Skeletal muscle satellite cell (primary cell): ENCODE data around the gene HNRNPAB.
"Not testable (repeated sequence)": the region's sequence is repeated elsewhere in the genome, so short reads cannot be mapped to it uniquely, and the experiment has no call there.

Source experiments
- H3K27me3 ChIP-seq: 2 replicates; pipeline ENCODE4 v1.7.0; 2013; ENCODE audit warnings: low read length; ENCODE audit not compliant: control insufficient read depth, insufficient read depth
- H3K36me3 ChIP-seq: 2 replicates; pipeline ENCODE4 v1.7.0; 2013; ENCODE audit warnings: mild to moderate bottlenecking, control low read depth, low read length; ENCODE audit not compliant: insufficient read depth
- H3K4me1 ChIP-seq: 2 replicates; pipeline ENCODE4 v1.7.0; 2013; ENCODE audit warnings: low read length; ENCODE audit not compliant: control insufficient read depth, insufficient read depth
- H3K4me2 ChIP-seq: 2 replicates; pipeline ENCODE4 v1.7.0; 2013; ENCODE audit warnings: mild to moderate bottlenecking, low read length
- H3K4me3 ChIP-seq: 2 replicates; pipeline ENCODE4 v1.7.0; 2013; ENCODE audit warnings: low read length
- H3K9ac ChIP-seq: 2 replicates; pipeline ENCODE4 v1.7.0; 2013; ENCODE audit warnings: mild to moderate bottlenecking, low read depth, low read length, moderate library complexity
- H3K9me3 ChIP-seq: replicated peaks from 2 replicates; pipeline ENCODE4 v1.7.0; 2013; ENCODE audit warnings: mild to moderate bottlenecking, control low read depth, low read length

Gene HNRNPAB

GRCh38 chr5:178241688-178242231 is 37.4 kb downstream of the HNRNPAB start:
- no peaks in the 10 kb centered on the region for H3K27me3 ChIP-seq
- no peak overlapping the region for H3K9ac ChIP-seq
- H3K4me3 ChIP-seq: no peak overlapping the region
- no peak overlapping the region for H3K4me2 ChIP-seq
- peaks cover 10% of the 10 kb centered on the region for H3K4me1 ChIP-seq
- no peaks in the 10 kb centered on the region for H3K36me3 ChIP-seq
- H3K9me3 ChIP-seq: no peaks in the 10 kb centered on the region

- Histone ChIP-seq H3K9ac (no peak overlapping the region), H3K4me1 (peaks cover 10% of the 10 kb centered on the region), H3K27me3 (no peaks in the 10 kb centered on the region), H3K4me2 (no peak overlapping the region), H3K36me3 (no peaks in the 10 kb centered on the region), H3K9me3 (no peaks in the 10 kb centered on the region), H3K4me3 (no peak overlapping the region)
Measured at GRCh38 chr5:178242416-178242815, 38.1 kb downstream of the HNRNPAB start.

- Histone ChIP-seq H3K27me3 (no peaks in the 10 kb centered on the region), H3K4me3 (no peak overlapping the region), H3K4me1 (peaks cover 10% of the 10 kb centered on the region)
Measured at GRCh38 chr5:178244576-178244975, 40.2 kb downstream of the HNRNPAB start.

DNA sequence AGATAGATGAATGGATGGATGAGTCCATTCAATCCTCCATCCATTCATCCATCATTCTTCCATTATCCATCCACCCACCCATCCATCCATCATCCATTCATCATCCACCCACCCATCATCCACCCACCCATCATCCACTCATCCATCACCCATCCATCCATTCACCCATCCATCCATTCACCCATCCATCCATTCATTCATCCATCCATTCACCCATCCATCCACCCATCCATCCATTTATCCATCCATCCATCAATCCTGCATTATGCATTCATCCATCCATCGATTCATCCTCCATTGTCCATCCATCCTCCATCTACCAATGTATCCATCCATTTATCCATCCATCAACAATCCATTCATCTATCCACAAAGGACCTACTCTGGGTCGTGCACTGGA is 41.1 kb downstream of the HNRNPAB start:
- Histone ChIP-seq H3K9me3 (no peaks in the 10 kb centered on the region), H3K4me2 (no peak overlapping the region), H3K4me1 (peaks cover 4% of the 10 kb centered on the region), H3K4me3 (no peak overlapping the region), H3K36me3 (no peaks in the 10 kb centered on the region), H3K9ac (no peak overlapping the region), H3K27me3 (no peaks in the 10 kb centered on the region)

More at GRCh38 chr5:178244576-178244975, 40.2 kb downstream of the HNRNPAB start:
- no peak overlapping the region for H3K9ac ChIP-seq
- H3K4me2 ChIP-seq: no peak overlapping the region
- H3K36me3 ChIP-seq: no peaks in the 10 kb centered on the region
- no peaks in the 10 kb centered on the region for H3K9me3 ChIP-seq

GRCh38 chr5:178246624-178247279 is 42.4 kb downstream of the HNRNPAB start:
- H3K27me3 ChIP-seq: no peaks in the 10 kb centered on the region
- no peaks in the 10 kb centered on the region for H3K36me3 ChIP-seq
- no peak overlapping the region for H3K4me2 ChIP-seq
- no peak overlapping the region for H3K4me3 ChIP-seq
- peaks cover 4% of the 10 kb centered on the region for H3K4me1 ChIP-seq
- H3K9ac ChIP-seq: no peak overlapping the region
- no peaks in the 10 kb centered on the region for H3K9me3 ChIP-seq

DNA sequence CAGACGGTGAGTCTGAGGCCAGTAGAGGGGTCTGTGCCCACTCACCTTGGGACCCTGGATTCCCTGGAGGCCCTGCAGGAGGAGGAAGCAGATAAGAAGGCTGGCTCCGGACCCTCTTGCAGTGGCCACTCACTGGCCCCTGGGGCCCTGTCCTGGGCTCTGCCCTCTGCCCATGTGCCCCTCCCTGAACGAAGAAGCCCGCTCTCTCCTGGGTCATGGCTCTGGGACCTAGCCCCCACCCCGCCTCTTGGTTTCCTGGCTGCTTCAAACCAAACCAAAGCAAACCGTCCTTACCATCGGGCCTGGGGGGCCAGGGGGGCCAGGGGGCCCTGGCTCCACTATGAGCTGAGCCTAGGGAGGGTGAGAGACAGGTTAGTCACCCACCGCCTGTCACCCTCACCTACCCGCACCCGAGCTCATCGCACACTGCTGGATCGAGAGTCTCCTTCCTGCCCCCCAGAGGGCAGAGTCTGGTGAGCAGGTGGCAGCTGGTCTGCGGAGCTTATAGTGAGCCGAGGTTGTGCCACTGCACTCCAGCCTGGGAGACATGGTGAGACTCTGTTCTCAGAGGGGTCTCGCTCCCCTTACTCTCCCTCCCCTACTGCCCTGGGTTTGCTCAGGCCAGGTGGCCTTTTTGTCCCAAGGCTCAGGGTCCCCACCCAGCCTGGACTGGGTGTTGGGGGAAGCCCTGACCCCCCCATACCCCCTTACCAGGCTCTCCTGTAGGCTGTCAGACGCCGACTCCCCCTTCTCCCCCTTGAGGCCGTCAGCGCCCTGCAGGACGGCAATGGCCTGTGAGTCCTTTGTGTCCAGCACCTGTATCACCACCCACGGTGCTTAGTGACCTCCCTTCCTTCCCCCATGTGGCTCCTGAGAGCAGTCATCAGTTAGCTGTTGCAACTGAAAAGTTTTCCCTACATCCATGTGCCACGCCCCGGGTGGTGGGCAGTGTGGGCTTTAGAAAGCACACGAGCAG is 43.4 kb downstream of the HNRNPAB start:
- H3K4me3 ChIP-seq: no peak overlapping the region
- no peaks in the 10 kb centered on the region for H3K36me3 ChIP-seq
- no peak overlapping the region for H3K9ac ChIP-seq
- no peaks in the 10 kb centered on the region for H3K9me3 ChIP-seq
- H3K4me2 ChIP-seq: no peak overlapping the region
- peaks cover 4% of the 10 kb centered on the region for H3K4me1 ChIP-seq
- no peaks in the 10 kb centered on the region for H3K27me3 ChIP-seq

- H3K4me1 ChIP-seq: peaks cover 4% of the 10 kb centered on the region
- H3K9me3 ChIP-seq: no peaks in the 10 kb centered on the region
- no peak overlapping the region for H3K9ac ChIP-seq
Measured at GRCh38 chr5:178248750-178249149, 44.4 kb downstream of the HNRNPAB start.

DNA sequence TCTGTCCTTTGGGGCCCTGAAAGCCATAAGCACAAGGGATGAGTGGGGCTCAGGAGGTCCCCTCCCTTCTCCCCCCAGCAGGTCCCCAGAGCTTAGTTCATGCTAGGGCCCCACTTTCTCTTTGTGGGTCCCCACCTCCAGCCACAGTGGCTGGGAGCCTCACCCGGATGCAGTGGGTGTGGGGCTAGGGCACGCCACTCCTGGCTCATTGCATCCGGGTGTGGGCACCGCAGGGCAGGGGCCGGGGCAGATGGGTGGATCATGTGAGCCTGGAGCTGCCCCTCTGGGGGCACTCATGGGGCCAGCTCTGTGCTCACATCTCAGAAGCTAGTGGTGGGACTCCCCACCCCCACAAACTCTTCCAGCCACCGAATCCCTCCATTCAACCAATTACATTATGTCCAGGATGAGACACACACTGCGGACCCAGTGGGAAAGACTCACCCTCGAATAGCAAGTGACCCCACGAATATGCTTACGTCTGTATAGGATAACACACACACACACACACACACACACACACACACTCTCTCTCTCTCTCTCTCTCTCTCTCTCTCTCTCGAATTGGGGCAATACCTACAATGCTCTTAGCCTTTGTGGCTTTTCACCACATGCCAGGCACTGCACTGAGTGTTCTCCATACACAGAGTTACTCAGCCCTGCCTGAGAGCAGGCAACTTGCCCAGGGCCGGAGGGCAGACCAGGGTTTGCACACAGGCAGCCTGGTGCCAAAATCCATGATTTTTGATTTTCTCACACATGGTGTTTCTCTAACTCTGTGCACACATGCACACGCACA is 45.1 kb downstream of the HNRNPAB start:
- H3K27me3 ChIP-seq: no peaks in the 10 kb centered on the region
- H3K36me3 ChIP-seq: no peaks in the 10 kb centered on the region
- no peak overlapping the region for H3K9ac ChIP-seq
- no peaks in the 10 kb centered on the region for H3K9me3 ChIP-seq
- H3K4me1 ChIP-seq: peaks cover 2% of the 10 kb centered on the region
- no peak overlapping the region for H3K4me3 ChIP-seq
- no peak overlapping the region for H3K4me2 ChIP-seq

More at GRCh38 chr5:178248750-178249149, 44.4 kb downstream of the HNRNPAB start:
- no peaks in the 10 kb centered on the region for H3K36me3 ChIP-seq
- no peak overlapping the region for H3K4me2 ChIP-seq
- H3K27me3 ChIP-seq: no peaks in the 10 kb centered on the region
- H3K4me3 ChIP-seq: no peak overlapping the region

- Histone ChIP-seq H3K36me3 (no peaks in the 10 kb centered on the region), H3K9me3 (no peaks in the 10 kb centered on the region), H3K9ac (no peak overlapping the region), H3K4me2 (no peak overlapping the region), H3K4me1 (no peaks in the 10 kb centered on the region), H3K4me3 (no peak overlapping the region), H3K27me3 (no peaks in the 10 kb centered on the region)
Measured at GRCh38 chr5:178250263-178250662, 45.9 kb downstream of the HNRNPAB start.

DNA sequence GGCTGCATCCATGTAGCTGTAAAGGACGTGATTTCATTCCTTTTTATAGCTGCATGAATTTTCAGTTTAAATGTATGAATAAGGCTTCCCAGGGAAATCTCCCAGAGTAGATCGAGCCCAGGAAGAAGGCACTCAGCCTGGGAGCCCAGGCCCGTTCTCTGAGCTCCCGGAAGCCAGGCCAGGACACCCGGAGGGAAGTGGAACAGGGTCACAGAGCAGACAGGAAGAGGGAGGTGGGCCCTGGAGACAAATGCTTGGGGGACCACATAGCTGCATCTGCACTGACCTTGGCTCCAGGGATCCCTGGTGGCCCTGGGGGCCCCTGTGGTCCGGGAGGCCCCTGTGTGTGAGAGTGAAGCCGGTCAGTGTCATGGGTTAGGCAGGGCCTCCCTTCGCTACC is 47.9 kb downstream of the HNRNPAB start:
- no peaks in the 10 kb centered on the region for H3K36me3 ChIP-seq
- no peaks in the 10 kb centered on the region for H3K27me3 ChIP-seq
- H3K4me1 ChIP-seq: no peaks in the 10 kb centered on the region
- H3K9ac ChIP-seq: no peak overlapping the region
- H3K4me2 ChIP-seq: no peak overlapping the region
- H3K4me3 ChIP-seq: no peak overlapping the region
- H3K9me3 ChIP-seq: no peaks in the 10 kb centered on the region

GRCh38 chr5:178253632-178254031 is 49.3 kb downstream of the HNRNPAB start:
- H3K4me1 ChIP-seq, H3K9me3 ChIP-seq, H3K27me3 ChIP-seq, H3K4me3 ChIP-seq, H3K36me3 ChIP-seq, H3K9ac ChIP-seq, H3K4me2 ChIP-seq: not testable (repeated sequence)
